HepG2 (cell line): ENCODE measurements around the gene LDB2. TPM values are rescaled to one million over a fixed set of nuclear protein-coding genes. Genes with fewer than 3 reads are reported as not detected.
A peak's percentile ranks its signal among the peaks of the same experiment; 100 is the strongest.

Source experiments
- ATAC-seq: fragments of 200-7000 bp; cut with Tn5 transposase; 3 replicates; pipeline ENCODE4 v1.9.1; 2020; ENCODE audit warnings: mild to moderate bottlenecking, moderate library complexity
- BruUV-seq: library from RNA; stranded (reverse); fragments of 400-500 nt; replicated peaks from 2 replicates; lab custom pipeline; 2021; lab: Mats Ljungman, UMichigan
- CTCF ChIA-PET: fragments of 300-600 bp; formaldehyde crosslinking; extraction: SDS; loops from one replicate; lab custom pipeline; 2021; ENCODE audit warnings: low total read pairs, inconsistent platforms, low intra/inter-chr PET ratio; lab: Yijun Ruan, JAX
- POLR2A ChIA-PET: fragments of 350-600 bp; sonication (Branson Sonifier 250); formaldehyde crosslinking; loops from one replicate; lab custom pipeline; 2020; ENCODE audit warnings: antibody characterized with exemption, inconsistent platforms; lab: Yijun Ruan, JAX
- DNase-seq: peaks from one replicate; pipeline ENCODE4 v3.0.0-alpha.2; 2015; ENCODE audit warnings: low spot score
- FAIRE-seq: peaks from 3 replicates; lab custom pipeline; 2011; peaks lifted over from hg19 to GRCh38; lab: Jason Lieb, UNC
- H2AFZ ChIP-seq: one replicate; pipeline ENCODE4 v1.6.1; 2011; ENCODE audit warnings: low read length, inconsistent platforms
- H3K27ac ChIP-seq: fragments of 300-600 bp; 3 replicates; pipeline ENCODE4 v1.8.0; 2011; ENCODE audit warnings: mixed run types, mild to moderate bottlenecking, mixed read lengths, low read length, inconsistent platforms; ENCODE audit not compliant: insufficient read depth; ENCODE audit errors: extremely low read length
- H3K27me3 ChIP-seq, 2 experiments: fragments of 200-600 bp in 1 of 2; 2 replicates in 1 of 2; 3 replicates in 1 of 2; pipeline versions ENCODE4 v1.6.0 to v1.8.0; 2011; ENCODE audit warnings: low read length in 2 of 2, mild to moderate bottlenecking in 2 of 2, moderate library complexity in 2 of 2, inconsistent platforms in 1 of 2; ENCODE audit not compliant: insufficient read depth in 2 of 2, control insufficient read depth in 1 of 2
- H3K36me3 ChIP-seq, 2 experiments: fragments of 200-600 bp in 1 of 2; replicated peaks in 1 of 2; 2 replicates in 1 of 2; 3 replicates in 1 of 2; pipeline versions ENCODE4 v1.5.1 to v1.8.0; 2011; ENCODE audit warnings: low read length in 2 of 2, inconsistent platforms in 1 of 2; ENCODE audit not compliant: insufficient read depth in 2 of 2, control insufficient read depth in 1 of 2
- H3K4me1 ChIP-seq: 2 replicates; pipeline ENCODE4 v1.5.1; 2012; ENCODE audit warnings: low read length, inconsistent platforms; ENCODE audit not compliant: insufficient read depth
- H3K4me2 ChIP-seq: 2 replicates; pipeline ENCODE4 v1.6.0; 2011; ENCODE audit warnings: low read depth, low read length, inconsistent platforms
- H3K4me3 ChIP-seq, 3 experiments: fragments of 200-600 bp in 1 of 3; sonication (generic), shearing (Covaris generic) in 1 of 3; replicated peaks in 1 of 3; 2 replicates each; pipeline ENCODE4 v1.5.1; 2011 to 2016; ENCODE audit warnings: low read length in 3 of 3, inconsistent platforms in 2 of 3, low read depth in 2 of 3, mild to moderate bottlenecking in 2 of 3, control low read depth in 1 of 3, mixed read lengths in 1 of 3; ENCODE audit not compliant: insufficient read depth in 1 of 3
- H3K79me2 ChIP-seq: one replicate; pipeline ENCODE4 v1.6.1; 2011; ENCODE audit warnings: low read length, inconsistent platforms; ENCODE audit not compliant: insufficient read depth
- H3K9ac ChIP-seq: 2 replicates; pipeline ENCODE4 v1.6.0; 2011; ENCODE audit warnings: mild to moderate bottlenecking, low read depth, low read length, inconsistent platforms; ENCODE audit not compliant: insufficient read depth
- H3K9me3 ChIP-seq: 2 replicates; pipeline ENCODE4 v1.5.1; 2012; ENCODE audit warnings: mild to moderate bottlenecking, low read length
- H4K20me1 ChIP-seq: 2 replicates; pipeline ENCODE4 v1.6.0; 2011; ENCODE audit warnings: inconsistent platforms, mild to moderate bottlenecking, low read length, moderate library complexity; ENCODE audit not compliant: insufficient read depth
- ERF ChIP-seq: IDR thresholded peaks from 2 replicates; pipeline ENCODE4 v1.6.1; 2018; ENCODE audit warnings: missing biosample characterization, missing genetic modification reagents
- FOXK1 ChIP-seq: sonication (generic); formaldehyde crosslinking; IDR thresholded peaks from 2 replicates; pipeline ENCODE4 v1.4.0; 2020; ENCODE audit warnings: low read depth, missing genetic modification reagents, borderline replicate concordance
- HNRNPLL ChIP-seq: fragments of 200-400 bp; formaldehyde crosslinking; IDR thresholded peaks from 2 replicates; pipeline ENCODE4 v1.6.1; 2017; ENCODE audit warnings: mild to moderate bottlenecking, low read depth, low read length; ENCODE audit not compliant: poor library complexity, severe bottlenecking
- KAT7 ChIP-seq: IDR thresholded peaks from 2 replicates; pipeline ENCODE4 v1.6.1; 2018; ENCODE audit warnings: borderline replicate concordance, missing compliant biosample characterization
- KLF11 ChIP-seq: IDR thresholded peaks from 2 replicates; pipeline ENCODE4 v1.6.1; 2016; ENCODE audit warnings: missing compliant biosample characterization
- MAFK ChIP-seq, 2 experiments: IDR thresholded peaks in 1 of 2; conservative IDR thresholded peaks in 1 of 2; 2 replicates each; pipeline ENCODE4 v1.6.1; 2011; ENCODE audit warnings: improper control_type of control experiment in 2 of 2, low read length in 2 of 2
- NFE2L1 ChIP-seq: sonication (generic); formaldehyde crosslinking; IDR thresholded peaks from 2 replicates; pipeline ENCODE4 v1.4.0; 2020; ENCODE audit warnings: missing genetic modification reagents, mild to moderate bottlenecking, borderline replicate concordance
- NFRKB ChIP-seq: fragments of 450-650 bp; IDR thresholded peaks from 2 replicates; pipeline ENCODE4 v1.6.1; 2017
- PITX1 ChIP-seq: sonication (generic); formaldehyde crosslinking; IDR thresholded peaks from 2 replicates; pipeline ENCODE4 v1.5.1; 2020; ENCODE audit warnings: mild to moderate bottlenecking, missing genetic modification reagents
- RORA ChIP-seq: sonication (generic); formaldehyde crosslinking; IDR thresholded peaks from 2 replicates; pipeline ENCODE4 v1.5.0; 2020; ENCODE audit warnings: mild to moderate bottlenecking, missing genetic modification reagents, moderate library complexity
- ZNF432 ChIP-seq: sonication (generic); formaldehyde crosslinking; IDR thresholded peaks from 2 replicates; pipeline ENCODE4 v1.5.0; 2020; ENCODE audit warnings: missing genetic modification reagents, mild to moderate bottlenecking, borderline replicate concordance
- WGBS: methylation state at CpG from one replicate; pipeline ENCODE4 v1.1.6; 2017; ENCODE audit warnings: low lambda C conversion rate; 5-methylcytosine and 5-hydroxymethylcytosine counted together
- in situ Hi-C: cut with HindIII; loops from 2 replicates; pipeline ENCODE4 v1.10.0; 2017; ENCODE audit warnings: low pct_unique_long_range_greater_than_20kb; ENCODE audit not compliant: extremely low pct_ligation_motif_present
- intact Hi-C: fragments of 100-400 bp; cut with micrococcal nuclease; formaldehyde crosslinking; loops from one replicate; pipeline ENCODE4 v1.10.0; 2022; ENCODE audit not compliant: unreplicated experiment
- polyA plus RNA-seq, 8 experiments: library from polyadenylated mRNA; depleted of rRNA in 3 of 8; stranded (reverse) in 7 of 8; unstranded in 1 of 8; fragments of >200 nt; fragmentation: Illumina TruSeq in 4 of 8; extraction: Trizol in 4 of 8; gene quantifications; 2 replicates each; pipeline versions ENCODE4 v1.2.1 to v1.2.3, GENCODE V29; 2011 to 2016; ENCODE audit warnings: low read depth in 4 of 8, missing spikeins in 1 of 8, mixed read lengths in 1 of 8; ENCODE audit not compliant: insufficient read depth in 1 of 8
- total RNA-seq, 5 experiments: library from RNA; depleted of rRNA; stranded (reverse); fragments of >200 nt; fragmentation: Illumina TruSeq; extraction: Trizol; gene quantifications; 2 replicates each; pipeline ENCODE4 v1.2.3, GENCODE V29; 2016; ENCODE audit warnings: low read depth in 1 of 5
- TF ChIP-seq, protein P1 (sequence below): sonication (generic); formaldehyde crosslinking; IDR thresholded peaks from 2 replicates; pipeline ENCODE4 v1.4.0; 2020; ENCODE audit warnings: mild to moderate bottlenecking, missing genetic modification reagents
- TF ChIP-seq, protein P2 (sequence below): sonication (generic); formaldehyde crosslinking; IDR thresholded peaks from 2 replicates; pipeline ENCODE4 v1.4.0; 2020; ENCODE audit warnings: mild to moderate bottlenecking, missing genetic modification reagents

LDB2 gene
- total and polyA plus RNA-seq, 2 of the 13 experiments (the other 11 are each of a cell fraction or from before 2014, with no cell fraction given), result not detected

DNA sequence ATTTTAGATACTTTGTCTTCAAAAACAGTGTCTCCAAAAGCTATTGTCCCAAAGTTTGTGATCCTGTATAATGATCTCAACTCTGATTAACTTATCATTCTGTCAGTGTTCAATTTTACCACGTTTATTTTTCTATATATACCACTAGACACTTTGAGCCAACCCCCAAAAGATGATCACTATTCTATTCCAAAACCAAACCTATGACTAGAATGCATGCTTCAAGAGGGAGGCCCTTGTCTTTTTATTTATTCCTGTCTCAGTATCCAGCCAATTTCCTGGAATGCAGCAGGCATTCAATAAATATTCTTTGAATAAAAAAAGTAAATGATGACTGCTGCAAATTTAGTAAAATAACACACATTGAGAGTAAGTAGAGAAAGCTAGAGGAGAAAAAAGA lies 275.6 kb downstream of the LDB2 start:
- no peak overlapping the region for H3K4me3 ChIP-seq
- no peak overlapping the region for H3K27ac ChIP-seq
- in situ Hi-C loops (no loop called here), intact Hi-C loops (no loop called here)
- H3K9me3 ChIP-seq, result no peaks in the 10 kb centered on the region
- ChIA-PET CTCF (no interaction called here), POLR2A (no interaction called here)
- H3K36me3 ChIP-seq, result no peaks in the 10 kb centered on the region
- ATAC-seq (no peak), DNase-seq (no peak), FAIRE-seq (no peak)
- TF ChIP-seq MAFK (conservative IDR thresholded peaks at IDR 0.05 in 1 of 2, IDR thresholded peaks at IDR 0.05 in 1 of 2; ENCODE audit: low read length in 2 of 2) (peak in 1 of 2 experiments; percentile 19; a peak in 1 of 4 replicates), NFE2L1 (no peak), RORA (CRISPR knock-in tag) (no peak), FOXK1 (CRISPR knock-in tag) (no peak)
- H3K79me2 ChIP-seq, result no peaks in the 10 kb centered on the region
- no peaks in the 10 kb centered on the region for H3K27me3 ChIP-seq
- no peaks in the 10 kb centered on the region for H4K20me1 ChIP-seq
- BruUV-seq, result no TSS peak
- H3K4me1 ChIP-seq, result no peaks in the 10 kb centered on the region
- H2AFZ ChIP-seq, result no peak overlapping the region
- WGBS, result 0% methylated on average over 1 of the region's 1 CpG
- no peak overlapping the region for H3K4me2 ChIP-seq
- H3K9ac ChIP-seq, result no peak overlapping the region

- Histone ChIP-seq H3K27me3 (no peaks in the 10 kb centered on the region), H3K79me2 (no peaks in the 10 kb centered on the region), H3K9ac (no peak overlapping the region), H3K27ac (no peak overlapping the region), H3K4me2 (no peak overlapping the region), H3K36me3 (no peaks in the 10 kb centered on the region), H3K4me1 (no peaks in the 10 kb centered on the region), H3K4me3 (no peak overlapping the region), H3K9me3 (no peaks in the 10 kb centered on the region), H2AFZ (no peak overlapping the region), H4K20me1 (no peaks in the 10 kb centered on the region)
- ATAC-seq (no peak), FAIRE-seq (no peak), DNase-seq (no peak)
- CTCF ChIA-PET, result no interaction called here
- intact Hi-C loops (no loop called here), in situ Hi-C loops (no loop called here)
- POLR2A ChIA-PET, result no interaction called here
- 0% methylated on average over 5 of the region's 5 CpGs for WGBS
- no TSS peak for BruUV-seq
- TF ChIP-seq, protein P1, sequence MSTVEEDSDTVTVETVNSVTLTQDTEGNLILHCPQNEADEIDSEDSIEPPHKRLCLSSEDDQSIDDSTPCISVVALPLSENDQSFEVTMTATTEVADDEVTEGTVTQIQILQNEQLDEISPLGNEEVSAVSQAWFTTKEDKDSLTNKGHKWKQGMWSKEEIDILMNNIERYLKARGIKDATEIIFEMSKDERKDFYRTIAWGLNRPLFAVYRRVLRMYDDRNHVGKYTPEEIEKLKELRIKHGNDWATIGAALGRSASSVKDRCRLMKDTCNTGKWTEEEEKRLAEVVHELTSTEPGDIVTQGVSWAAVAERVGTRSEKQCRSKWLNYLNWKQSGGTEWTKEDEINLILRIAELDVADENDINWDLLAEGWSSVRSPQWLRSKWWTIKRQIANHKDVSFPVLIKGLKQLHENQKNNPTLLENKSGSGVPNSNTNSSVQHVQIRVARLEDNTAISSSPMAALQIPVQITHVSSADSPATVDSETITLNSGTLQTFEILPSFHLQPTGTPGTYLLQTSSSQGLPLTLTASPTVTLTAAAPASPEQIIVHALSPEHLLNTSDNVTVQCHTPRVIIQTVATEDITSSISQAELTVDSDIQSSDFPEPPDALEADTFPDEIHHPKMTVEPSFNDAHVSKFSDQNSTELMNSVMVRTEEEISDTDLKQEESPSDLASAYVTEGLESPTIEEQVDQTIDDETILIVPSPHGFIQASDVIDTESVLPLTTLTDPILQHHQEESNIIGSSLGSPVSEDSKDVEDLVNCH (CRISPR knock-in tag), result no peak
- TF ChIP-seq PITX1 (CRISPR knock-in tag) (no peak), NFRKB (no peak), HNRNPLL (no peak), KLF11 (CRISPR knock-in tag) (no peak), ZNF432 (CRISPR knock-in tag) (no peak), ERF (no peak), KAT7 (CRISPR knock-in tag) (no peak)
- TF ChIP-seq, protein P2, sequence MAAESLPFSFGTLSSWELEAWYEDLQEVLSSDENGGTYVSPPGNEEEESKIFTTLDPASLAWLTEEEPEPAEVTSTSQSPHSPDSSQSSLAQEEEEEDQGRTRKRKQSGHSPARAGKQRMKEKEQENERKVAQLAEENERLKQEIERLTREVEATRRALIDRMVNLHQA (CRISPR knock-in tag), result no peak
Observed at GRCh38 chr4:16617435-16617834, 281.0 kb downstream of the LDB2 start.
